Measurements from ENCODE around the gene NEDD8.

- no peak for TF ChIP-seq EZH2 (IDR thresholded peaks at IDR 0.05; ENCODE audit: low read length, unreplicated experiment)
- no peak for TF ChIP-seq EZH2phosphoT487 (IDR thresholded peaks at IDR 0.05; ENCODE audit: borderline replicate concordance, low read length)
- TF ChIP-seq, protein P1, sequence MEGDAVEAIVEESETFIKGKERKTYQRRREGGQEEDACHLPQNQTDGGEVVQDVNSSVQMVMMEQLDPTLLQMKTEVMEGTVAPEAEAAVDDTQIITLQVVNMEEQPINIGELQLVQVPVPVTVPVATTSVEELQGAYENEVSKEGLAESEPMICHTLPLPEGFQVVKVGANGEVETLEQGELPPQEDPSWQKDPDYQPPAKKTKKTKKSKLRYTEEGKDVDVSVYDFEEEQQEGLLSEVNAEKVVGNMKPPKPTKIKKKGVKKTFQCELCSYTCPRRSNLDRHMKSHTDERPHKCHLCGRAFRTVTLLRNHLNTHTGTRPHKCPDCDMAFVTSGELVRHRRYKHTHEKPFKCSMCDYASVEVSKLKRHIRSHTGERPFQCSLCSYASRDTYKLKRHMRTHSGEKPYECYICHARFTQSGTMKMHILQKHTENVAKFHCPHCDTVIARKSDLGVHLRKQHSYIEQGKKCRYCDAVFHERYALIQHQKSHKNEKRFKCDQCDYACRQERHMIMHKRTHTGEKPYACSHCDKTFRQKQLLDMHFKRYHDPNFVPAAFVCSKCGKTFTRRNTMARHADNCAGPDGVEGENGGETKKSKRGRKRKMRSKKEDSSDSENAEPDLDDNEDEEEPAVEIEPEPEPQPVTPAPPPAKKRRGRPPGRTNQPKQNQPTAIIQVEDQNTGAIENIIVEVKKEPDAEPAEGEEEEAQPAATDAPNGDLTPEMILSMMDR (conservative IDR thresholded peaks at IDR 0.05; ENCODE audit: low read depth, low read length), result no peak
These were observed 5.7 kb downstream of the NEDD8 start for GRCh38 chr14:24226473-24226872.
